Hematopoietic multipotent progenitor cell treated with erythropoietin and hydrocortisone succinate and interleukin-3 and kit ligand, for 15 days (in vitro differentiated cells): Measurements from ENCODE around the gene RASSF1.

Experiments
- DNase-seq: peaks from one replicate; pipeline ENCODE4 v3.0.0-alpha.2; 2015; ENCODE audit warnings: low spot score

Gene RASSF1

DNA sequence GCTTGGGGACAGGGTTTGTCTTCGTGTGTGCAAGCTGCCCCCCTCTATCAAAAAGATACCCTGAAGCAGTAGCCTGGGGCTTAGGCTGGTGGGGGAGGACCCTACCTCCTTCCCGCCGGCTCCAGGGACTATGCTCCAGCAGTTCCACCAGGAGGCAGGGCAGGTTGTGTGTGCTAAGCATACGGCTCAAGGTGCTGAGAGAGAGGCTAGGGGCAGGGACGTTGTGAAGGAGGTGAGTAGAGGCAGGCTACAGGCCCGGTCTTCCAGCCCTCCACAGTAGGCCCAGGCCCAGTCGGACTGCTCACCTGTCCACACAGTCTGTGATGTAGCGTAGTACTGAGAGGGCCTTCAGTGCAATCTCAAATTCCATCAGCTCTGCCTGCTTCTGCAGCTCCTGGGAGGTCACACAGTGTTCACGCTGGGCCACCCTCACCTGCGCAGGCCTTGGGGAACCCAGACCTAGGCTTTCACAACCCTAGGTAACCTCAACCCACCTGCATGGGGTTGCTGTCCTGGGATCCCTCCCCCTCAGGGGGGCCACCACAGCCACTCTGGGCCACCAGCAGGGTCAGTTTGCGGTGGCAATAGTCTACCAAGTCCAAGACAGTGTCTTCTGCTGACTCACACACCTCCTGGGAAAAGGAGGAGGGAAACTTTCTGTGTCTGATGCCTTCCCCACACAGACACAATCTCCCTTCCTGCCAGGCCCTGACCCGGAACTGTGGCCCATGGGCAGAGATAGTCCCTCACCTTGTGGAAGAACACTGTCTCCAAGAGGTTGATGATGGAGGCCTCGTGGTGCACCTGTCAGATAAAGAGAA, 2.4 kb upstream of the RASSF1 start:
- no peak for DNase-seq

DNA sequence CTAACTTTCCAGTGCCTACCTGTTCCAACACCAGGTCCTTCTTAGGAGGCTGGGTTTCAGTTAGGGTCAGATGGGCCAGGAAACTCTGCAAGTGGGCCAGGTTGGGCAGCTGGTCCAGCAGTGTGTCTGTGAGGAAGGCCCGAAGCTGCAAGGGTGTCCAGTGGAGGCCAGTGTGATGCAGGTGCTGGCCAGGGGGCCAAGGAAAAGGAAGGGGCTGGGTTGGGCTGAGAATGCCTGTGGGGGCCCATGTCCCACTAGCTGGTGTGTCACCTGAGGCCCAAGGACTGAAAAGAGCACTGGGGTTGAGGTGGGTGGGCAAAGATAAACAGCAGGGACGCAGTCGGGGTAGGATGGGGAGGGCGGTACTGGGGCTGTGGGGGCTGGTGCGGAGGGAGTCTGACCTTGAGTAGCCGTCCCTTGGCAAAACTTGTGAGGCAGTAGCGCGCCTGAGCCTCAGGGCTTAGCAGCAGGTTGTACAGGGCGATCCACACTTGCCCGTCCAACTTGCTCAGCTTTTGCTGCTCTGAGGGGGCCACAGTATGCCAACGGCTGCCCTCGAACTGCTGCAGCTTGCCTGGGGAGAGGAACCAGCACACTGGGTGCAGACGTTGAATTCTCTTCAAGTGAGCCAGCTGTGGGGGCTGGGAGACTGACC, 1.5 kb upstream of the RASSF1 start:
- DNase-seq, result no peak

DNA sequence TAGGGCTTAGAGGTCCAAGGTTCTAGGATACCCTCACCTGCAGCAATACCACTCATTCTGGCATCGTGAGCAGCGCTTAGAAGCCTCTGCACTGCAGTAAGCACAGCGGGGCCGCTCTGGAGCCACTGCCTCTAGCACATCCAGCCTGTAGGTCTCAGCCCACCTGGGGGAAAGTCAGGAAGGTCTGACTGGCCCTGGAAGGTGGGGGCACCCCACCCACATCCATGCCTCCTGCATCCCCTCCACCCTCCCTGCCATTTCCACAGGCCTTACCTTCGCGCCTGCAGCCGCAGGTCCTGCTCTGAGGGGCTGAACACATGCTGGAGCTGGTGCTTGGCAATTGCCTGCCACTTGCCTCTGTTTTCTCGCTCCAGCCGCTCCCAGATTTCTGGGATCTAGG, 901 bp upstream of the RASSF1 start:
- DNase-seq, result no peak

DNA sequence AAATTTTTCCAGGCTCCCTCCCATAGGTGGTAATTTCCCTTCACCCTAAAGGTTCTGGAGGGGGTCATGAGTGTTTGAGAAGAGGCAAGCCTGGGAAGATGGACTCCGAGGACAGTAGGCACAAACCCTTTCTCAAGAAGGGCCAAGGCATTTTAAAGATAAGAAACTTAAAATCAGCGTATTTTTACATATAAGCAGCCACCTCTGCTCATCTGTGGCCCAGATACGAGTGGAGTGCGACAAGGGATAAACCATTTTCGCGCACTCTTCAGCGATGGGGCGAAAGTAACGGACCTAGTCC, 539 bp downstream of the RASSF1 start:
- DNase-seq, result peak; percentile 32

DNA sequence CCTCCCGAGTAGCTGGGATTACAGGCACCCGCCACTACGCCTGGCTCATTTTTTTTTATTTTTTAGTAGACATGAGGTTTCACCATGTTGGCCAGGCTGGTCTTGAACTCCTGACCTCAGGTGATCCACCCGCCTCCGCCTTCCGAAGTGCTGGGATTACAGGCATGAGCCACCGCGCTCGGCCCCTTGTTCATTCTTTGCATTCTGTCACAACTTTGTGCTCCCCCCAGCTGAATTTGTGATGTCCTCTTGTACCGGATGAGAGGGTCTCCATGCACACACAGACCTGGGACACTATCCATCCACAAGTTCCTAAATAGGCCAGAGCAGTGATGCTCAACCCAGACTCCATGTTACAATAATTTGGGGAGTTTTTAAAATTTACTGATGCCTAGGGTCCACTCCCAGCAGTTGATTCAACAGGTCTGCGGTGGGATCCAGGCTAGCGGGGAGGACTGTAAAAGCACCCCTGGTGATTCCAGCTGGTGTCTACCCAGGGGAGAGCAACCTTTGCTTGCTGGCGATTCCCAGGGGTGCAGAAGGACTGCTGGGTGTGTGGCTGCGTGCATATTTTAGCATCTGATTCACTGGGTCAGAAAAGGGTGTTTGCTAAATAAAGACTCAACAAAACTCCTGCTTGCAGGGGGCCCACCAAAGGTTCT, 1.0 kb downstream of the RASSF1 start:
- no peak for DNase-seq

DNA sequence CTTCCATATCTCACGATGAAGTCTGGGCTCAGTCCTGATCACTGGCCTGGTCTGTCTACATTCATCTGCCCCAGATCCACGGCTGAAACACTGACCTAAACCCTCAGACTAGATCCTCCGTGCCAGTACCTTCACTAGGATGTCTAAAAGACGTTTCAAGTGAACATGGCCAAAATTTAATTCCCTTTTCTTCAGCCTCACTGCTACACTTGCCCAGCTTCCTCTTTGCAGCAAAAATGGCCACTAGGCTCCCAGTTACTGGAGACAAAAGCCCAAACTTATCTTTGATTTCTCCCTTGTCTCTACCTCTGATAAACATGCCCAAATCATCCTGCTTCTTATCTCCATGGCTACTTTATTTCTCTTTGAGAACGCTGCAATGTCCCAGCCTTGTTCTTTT, 1.7 kb downstream of the RASSF1 start:
- no peak for DNase-seq

DNA sequence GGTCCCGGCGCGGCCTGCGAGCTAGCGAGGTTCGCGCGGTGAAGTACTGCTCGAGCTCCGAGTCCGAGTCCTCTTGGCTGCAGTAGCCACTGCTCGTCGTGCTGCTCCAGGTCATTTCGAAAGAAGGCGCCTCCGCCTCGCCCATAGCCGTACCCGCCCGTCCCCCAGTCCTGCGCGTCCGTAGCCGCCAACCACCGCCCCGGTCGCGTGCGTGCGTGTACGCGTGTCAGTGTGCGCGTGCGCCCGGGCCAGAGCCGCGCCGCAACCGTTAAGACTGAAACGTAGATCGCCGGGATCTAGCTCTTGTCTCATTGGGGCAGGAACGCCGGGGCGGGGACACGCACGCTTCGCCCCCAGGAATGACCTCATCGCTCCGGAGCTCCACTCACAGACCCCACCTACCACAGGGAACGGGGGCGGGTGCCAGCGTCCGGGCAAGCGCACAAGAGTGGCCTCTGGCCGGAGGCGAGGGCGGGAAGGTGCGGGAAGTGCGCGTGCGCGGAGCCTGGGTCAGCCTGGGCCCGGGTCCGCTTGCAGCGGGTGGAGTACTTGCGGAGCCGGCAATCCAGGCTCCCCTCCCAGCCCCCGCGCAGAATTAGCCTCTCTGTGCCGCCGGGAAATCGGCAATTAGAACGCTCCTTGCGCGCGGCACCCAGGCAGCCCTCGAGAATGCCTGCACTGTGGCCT, 3.3 kb downstream of the RASSF1 start:
- peak; percentile 91 for DNase-seq

DNA sequence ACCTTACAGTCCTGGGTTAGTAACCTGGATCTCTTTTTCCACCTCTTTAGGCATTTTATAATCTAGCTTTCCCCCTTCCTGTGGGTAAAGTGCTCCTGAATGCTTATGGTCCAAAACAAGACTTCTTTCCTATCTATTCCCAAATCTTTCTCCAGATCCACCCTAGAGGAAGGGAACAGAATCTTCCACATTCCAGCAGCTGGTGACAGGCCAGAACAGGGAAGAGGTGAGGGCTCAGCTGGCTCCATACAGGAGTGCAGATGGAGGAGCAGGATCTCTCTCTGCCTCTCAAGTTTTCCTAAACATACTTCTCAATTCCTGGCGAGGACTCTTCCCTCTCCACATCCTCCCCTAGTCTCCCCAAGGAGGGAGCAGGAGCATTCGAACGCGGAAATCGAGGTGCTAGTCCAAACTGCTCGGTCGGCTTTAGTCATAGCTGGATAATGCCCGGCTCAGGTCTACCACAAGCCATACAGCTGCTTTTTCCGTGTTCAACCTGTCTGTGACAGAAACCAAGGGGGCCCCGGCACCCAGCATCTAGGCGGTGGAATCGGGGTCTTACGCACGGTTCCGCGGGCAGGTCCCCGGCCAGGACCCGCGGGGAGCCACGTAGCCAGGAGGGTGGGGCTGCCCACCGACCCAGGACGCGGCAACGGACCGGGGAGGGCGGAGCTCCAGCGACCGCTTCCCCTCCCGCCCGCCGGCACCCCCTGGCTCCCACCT, 4.0 kb downstream of the RASSF1 start:
- no peak for DNase-seq

DNA sequence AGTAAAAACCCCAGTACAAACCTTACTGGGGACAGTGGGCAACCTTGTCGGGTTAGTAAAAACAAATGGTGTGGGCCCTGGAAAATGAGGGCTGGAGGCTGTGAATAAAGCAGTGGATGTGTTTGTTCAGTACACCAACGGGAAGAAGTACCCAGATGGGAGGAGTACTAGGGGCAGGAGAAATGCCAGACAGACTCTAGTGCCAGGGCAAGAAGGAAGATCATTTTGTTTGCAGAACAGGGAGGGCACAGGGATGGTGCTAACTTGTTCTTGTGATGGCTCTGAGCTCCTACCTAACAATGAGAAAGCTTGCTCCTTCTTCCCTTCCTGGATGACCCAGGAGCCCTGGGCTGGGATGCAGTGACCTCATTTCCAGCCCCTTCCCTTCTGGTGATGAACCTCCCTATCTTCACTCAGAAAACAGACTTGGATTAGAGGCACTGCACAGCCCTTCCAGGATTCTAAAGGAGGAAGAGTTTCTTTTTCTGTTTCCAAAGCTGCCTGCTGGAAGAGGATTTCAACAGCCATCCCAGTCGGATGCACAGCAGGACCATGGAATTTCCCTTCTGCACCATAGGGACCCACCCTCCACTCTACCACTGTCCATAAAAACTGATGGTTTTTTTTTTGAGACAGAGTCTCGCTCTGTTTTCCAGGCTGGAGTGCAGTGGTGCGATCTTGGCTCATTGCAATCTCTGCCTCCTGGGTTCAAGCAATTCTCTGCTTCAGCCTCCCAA, 6.1 kb downstream of the RASSF1 start:
- no peak for DNase-seq

DNA sequence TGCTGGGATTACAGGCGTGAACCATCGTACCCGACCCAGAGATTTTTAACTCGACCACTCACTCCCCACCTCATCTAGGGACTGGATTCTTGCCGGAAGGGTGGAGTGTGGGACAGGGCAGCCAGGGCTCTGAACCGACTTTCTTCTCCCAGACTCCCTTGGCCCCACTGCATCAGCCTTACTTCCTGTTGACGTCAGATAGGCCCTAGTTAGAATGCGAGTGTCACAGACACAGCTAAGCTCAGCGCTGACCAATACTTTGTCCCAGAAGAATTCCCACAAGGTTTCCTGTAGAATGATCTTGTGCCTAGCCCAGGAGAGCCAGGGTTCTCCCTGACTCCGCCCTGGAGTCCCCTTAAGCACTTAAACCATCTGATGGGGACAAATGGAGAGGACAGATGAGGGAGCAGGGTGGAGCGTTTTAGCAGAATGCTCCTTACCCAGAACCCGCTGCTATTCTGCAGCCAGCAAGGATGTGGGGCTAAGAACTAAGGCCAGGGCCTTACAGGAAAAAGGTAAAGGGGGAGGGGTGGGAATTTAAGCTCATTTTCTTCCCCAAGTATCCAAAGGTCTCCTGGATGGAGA, 6.8 kb downstream of the RASSF1 start:
- no peak for DNase-seq

DNA sequence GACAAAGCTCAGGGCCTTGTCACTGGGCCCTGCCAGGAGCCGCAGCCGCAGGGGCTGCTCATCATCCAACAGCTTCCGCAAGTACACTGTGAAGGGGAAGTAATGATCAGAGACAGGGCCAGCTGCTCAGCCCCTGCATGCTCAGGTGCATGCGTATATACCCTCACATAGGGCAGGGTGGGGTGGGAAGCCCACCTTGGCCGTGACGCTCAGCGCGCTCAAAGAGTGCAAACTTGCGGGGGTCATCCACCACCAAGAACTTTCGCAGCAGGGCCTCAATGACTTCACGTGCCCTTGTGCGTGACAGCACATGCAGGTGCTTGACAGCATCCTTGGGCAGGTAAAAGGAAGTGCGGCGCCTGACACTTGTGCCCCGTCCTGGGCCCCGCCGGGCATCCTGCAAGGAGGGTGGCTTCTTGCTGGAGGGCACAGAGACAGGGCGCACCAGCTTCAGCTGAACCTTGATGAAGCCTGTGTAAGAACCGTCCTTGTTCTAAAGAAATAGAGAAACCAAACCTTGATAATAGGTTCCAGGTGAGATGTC, 9.2 kb downstream of the RASSF1 start:
- no peak for DNase-seq

DNA sequence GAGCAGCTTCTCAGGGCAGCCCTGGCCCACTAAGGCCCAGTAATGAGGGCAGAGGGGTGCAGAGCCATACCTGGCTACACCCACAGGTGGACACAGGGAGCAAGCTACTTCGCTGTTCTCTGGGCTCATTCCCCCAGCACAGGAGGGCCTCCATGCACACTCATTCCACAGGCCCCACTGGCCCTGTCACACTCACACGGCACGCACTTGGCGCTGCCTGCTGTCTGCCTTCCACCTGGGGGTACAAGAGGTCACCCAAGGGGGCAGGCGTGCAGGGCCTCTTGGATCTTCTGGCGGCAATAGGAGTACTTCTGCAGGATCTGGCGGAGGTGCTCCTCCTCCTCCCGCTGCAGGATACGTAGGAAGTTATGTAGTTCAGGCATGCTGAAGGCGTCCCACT, 10.3 kb downstream of the RASSF1 start:
- DNase-seq, result no peak

DNA sequence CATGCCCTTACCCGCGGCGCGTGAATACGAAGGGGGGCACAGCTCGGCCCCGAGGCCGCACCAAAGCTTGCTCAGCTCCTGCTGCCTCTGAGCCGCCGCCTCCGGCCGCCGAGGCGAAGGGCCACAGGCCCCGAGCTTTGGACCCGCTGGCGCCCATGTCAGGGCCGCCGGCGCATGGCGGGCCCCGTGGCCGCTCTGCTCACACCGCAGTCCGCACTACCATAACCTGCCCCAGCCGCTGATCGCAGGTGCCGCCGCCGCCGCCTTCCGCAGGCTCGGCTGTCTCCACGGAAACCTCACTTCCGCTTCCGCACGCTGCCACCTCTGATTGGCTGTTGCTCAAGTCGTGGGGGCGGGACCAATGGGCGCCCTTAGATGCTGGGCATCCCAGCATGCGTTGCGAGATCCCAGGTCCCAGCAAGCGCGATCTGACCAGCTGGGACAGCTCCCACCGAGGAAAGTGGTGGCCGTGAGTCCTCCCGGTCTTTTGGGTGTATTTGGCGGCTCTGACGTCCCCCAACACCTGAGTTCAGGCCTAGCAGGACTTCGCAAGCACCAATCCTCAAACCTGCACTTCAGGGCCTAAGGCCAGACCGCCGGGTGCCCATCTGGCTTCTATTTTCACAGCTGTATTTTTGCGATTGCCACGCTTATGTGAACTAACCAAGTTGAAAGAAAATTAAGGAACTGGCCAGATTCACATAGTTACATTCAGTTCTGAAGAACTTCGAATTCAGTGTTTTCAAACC, 12.5 kb downstream of the RASSF1 start, which contains the start of gene TUSC2:
Gene TUSC2, minus strand, starts transcription at position 281 of the 749 bp plus-strand sequence. Its CDS starts 124 bp downstream, at position 157.
- DNase-seq, result peak; percentile 99

DNA sequence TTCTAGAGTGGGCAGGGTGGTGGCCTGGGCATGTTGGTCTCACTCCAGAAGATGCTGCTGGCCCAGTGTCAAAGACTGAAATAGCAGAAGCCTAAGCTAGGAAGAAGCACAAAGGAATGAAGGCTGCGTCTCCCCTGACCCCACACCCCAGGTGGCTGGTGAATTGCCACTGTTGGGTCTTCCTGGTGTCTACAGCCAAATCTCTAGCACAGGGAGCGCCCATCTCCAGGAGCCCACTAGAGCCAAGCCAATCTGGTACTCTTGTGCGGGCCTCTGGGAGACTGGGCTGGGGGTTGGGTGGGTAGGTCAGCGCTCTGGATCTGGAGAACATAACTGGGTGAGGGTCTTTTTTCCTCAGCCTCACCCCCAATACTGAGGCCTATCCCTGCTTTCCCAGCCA, 13.5 kb downstream of the RASSF1 start:
- no peak for DNase-seq

DNA sequence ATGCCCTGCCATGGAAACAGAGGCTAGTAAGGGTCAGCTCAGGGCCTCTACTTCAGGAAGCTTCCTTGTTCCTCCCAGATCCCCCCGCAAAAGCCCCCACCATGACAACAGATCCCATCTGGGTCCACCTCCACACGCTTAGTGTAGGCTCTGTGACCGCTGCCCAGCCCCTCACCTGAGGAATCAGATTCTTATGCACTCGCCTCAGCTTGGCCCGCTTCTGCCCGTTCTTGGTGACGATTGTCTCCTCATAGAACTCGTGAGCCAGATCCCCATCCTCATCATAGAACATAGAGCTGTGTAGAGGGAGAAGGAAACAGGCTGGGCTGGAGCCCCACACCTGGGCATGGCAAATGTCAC, 14.5 kb downstream of the RASSF1 start:
- DNase-seq, result no peak

DNA sequence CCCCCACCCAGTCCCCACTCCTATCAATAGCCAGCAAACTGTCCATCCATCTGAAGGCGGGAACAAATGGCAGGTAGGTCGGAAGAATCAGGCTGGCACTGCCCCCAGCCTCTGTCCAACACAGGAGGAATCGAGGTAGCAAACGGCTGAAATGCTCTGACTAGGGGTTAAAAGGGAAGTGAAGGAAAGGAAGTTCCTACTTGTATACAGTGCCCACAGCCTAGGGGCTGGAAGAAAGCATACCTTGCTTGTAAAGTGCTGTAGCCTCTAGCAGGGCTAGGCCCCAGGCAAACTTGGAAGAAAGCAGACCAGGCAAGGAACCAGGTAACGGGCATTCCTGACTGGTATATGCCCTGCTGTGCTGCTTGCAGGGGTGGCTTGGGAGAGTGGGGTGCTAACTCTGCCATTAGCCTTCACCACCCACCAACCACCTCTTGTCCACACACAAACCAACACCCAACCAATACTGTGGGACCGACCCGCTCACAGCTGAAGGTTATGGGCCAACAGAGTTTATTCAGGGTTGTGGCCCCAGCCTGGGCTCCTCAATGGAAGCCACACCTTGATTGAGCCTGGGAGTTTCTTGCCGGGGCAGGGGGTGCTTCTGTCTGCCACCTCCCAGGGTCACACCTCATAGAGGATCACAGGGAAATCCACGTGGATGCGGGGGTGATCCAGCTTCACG, 15.0 kb downstream of the RASSF1 start:
- no peak for DNase-seq

DNA sequence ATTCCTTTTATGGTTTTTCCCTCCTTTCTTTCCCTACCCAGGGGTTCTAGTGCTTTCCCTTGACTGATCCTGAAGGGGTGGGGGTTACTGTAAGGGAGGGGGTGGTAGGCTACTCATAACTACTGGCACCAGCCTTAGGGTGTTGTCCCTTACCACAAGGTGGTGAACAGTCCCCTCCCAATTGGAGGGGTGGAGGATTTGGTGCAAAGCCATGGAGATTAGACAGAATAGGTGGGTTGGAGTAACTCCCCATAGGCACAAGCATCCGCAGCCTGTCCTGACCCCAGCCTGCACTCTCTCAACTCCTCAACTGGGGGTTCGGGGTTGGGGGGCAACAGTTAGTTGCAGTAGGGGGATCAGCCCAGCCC, 15.5 kb downstream of the RASSF1 start:
- peak; percentile 40 for DNase-seq

DNA sequence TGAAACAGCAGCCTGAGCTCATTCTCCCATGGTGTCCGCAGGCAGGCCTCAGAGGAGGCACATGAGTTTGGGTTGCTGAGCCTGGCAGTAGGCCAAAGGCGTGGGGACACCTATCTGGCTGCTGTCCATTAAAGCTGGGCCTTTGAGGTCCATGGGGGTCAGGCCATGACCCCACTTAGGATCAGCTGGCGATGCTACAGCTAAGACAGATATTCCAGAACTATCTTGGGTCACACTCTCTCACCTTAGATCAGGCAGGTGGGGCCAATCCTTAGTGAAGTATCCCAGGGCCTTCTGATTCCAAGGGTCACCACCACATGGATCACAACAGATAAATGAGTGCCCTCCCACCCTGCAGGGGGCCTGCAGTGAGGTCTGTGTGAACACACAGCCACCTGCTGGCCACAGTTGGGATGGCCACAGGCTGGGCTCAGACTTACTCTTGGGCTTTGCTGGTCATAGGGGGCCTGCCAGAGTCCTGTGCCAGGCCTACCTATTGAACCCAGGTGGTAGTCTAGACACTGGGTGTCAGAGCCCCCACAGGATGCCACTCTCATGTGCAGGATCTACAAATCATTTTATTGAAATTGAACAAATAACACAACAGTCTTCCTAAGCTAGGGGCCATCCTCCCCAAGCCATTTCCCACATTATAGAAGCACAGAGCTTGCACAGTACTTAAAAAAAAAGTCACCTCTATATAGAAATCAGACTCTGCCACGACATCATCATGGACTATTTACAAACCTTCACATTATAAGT, 16.1 kb downstream of the RASSF1 start:
- peak; percentile 71 for DNase-seq
